ENCODE measurements around the gene MS4A18.

The MS4A18 gene

GRCh38 chr11:60766547-60766946, 42.0 kb downstream of the MS4A18 start:
- no peak for DNase-seq (ENCODE audit: low read depth)
- H3K4me3 ChIP-seq (ENCODE audit: low read depth, low read length): no peak overlapping the region
- TF ChIP-seq CTCF (IDR thresholded peaks at IDR 0.05; ENCODE audit: low read depth, low read length): no peak
- no peak for TF ChIP-seq POLR2A (IDR thresholded peaks at IDR 0.05; ENCODE audit: extremely low read depth, insufficient read length)
- no peak for TF ChIP-seq MAX (IDR thresholded peaks at IDR 0.05; ENCODE audit: low read depth, low read length)
- no peak for TF ChIP-seq MYC (IDR thresholded peaks at IDR 0.05; ENCODE audit: low read depth, low read length)

- no peak for DNase-seq (ENCODE audit: low read depth)
- TF ChIP-seq MAX (IDR thresholded peaks at IDR 0.05; ENCODE audit: low read depth, low read length): no peak
- TF ChIP-seq POLR2A (IDR thresholded peaks at IDR 0.05; ENCODE audit: extremely low read depth, insufficient read length): no peak
- TF ChIP-seq CTCF (IDR thresholded peaks at IDR 0.05; ENCODE audit: low read depth, low read length): no peak
- no peak for TF ChIP-seq MYC (IDR thresholded peaks at IDR 0.05; ENCODE audit: low read depth, low read length)
- no peak overlapping the region for H3K4me3 ChIP-seq (ENCODE audit: low read depth, low read length)
Observed at GRCh38 chr11:60767388-60767811, 42.9 kb downstream of the MS4A18 start.

- no peak for DNase-seq (ENCODE audit: low read depth)
- TF ChIP-seq POLR2A (IDR thresholded peaks at IDR 0.05; ENCODE audit: extremely low read depth, insufficient read length) (no peak), MAX (IDR thresholded peaks at IDR 0.05; ENCODE audit: low read depth, low read length) (no peak), MYC (IDR thresholded peaks at IDR 0.05; ENCODE audit: low read depth, low read length) (no peak), CTCF (IDR thresholded peaks at IDR 0.05; ENCODE audit: low read depth, low read length) (no peak)
- no peak overlapping the region for H3K4me3 ChIP-seq (ENCODE audit: low read depth, low read length)
Observed at GRCh38 chr11:60768202-60768601, 43.7 kb downstream of the MS4A18 start.

GRCh38 chr11:60769273-60769672, 44.8 kb downstream of the MS4A18 start:
- H3K4me3 ChIP-seq (ENCODE audit: low read depth, low read length): no peak overlapping the region
- no peak for DNase-seq (ENCODE audit: low read depth)
- TF ChIP-seq POLR2A (IDR thresholded peaks at IDR 0.05; ENCODE audit: extremely low read depth, insufficient read length): no peak
- no peak for TF ChIP-seq MYC (IDR thresholded peaks at IDR 0.05; ENCODE audit: low read depth, low read length)
- TF ChIP-seq MAX (IDR thresholded peaks at IDR 0.05; ENCODE audit: low read depth, low read length): no peak
- no peak for TF ChIP-seq CTCF (IDR thresholded peaks at IDR 0.05; ENCODE audit: low read depth, low read length)

- DNase-seq (ENCODE audit: low read depth): no peak
- no peak for TF ChIP-seq POLR2A (IDR thresholded peaks at IDR 0.05; ENCODE audit: extremely low read depth, insufficient read length)
- TF ChIP-seq CTCF (IDR thresholded peaks at IDR 0.05; ENCODE audit: low read depth, low read length): no peak
- no peak for TF ChIP-seq MYC (IDR thresholded peaks at IDR 0.05; ENCODE audit: low read depth, low read length)
- no peak overlapping the region for H3K4me3 ChIP-seq (ENCODE audit: low read depth, low read length)
Observed at GRCh38 chr11:60769811-60770210, 45.3 kb downstream of the MS4A18 start.

- DNase-seq (ENCODE audit: low read depth): no peak
- TF ChIP-seq CTCF (IDR thresholded peaks at IDR 0.05; ENCODE audit: low read depth, low read length) (no peak), POLR2A (IDR thresholded peaks at IDR 0.05; ENCODE audit: extremely low read depth, insufficient read length) (no peak), MYC (IDR thresholded peaks at IDR 0.05; ENCODE audit: low read depth, low read length) (no peak), MAX (IDR thresholded peaks at IDR 0.05; ENCODE audit: low read depth, low read length) (no peak)
Observed at GRCh38 chr11:60771146-60771545, 46.6 kb downstream of the MS4A18 start.

More at GRCh38 chr11:60771146-60771545, 46.6 kb downstream of the MS4A18 start:
- no peak overlapping the region for H3K4me3 ChIP-seq (ENCODE audit: low read depth, low read length)
